Colonic mucosa (tissue), 4 donors: ENCODE measurements around the gene PTTG1IP. TPM values are rescaled to one million over a fixed set of nuclear protein-coding genes. Genes with fewer than 3 reads are reported as not detected.
A peak's percentile ranks its signal among the peaks of the same experiment; 100 is the strongest.

Experiments
- DNase-seq: peaks from one replicate; pipeline ENCODE4 v3.0.0-alpha.2; 2020
- H3K27ac ChIP-seq: fragments of 200-600 bp; one replicate; pipeline ENCODE4 v1.8.0; 2021
- H3K27me3 ChIP-seq: fragments of 200-600 bp; one replicate; pipeline ENCODE4 v1.8.0; 2021
- H3K36me3 ChIP-seq: fragments of 200-600 bp; one replicate; pipeline ENCODE4 v1.8.0; 2021
- H3K4me1 ChIP-seq: fragments of 200-600 bp; one replicate; pipeline ENCODE4 v1.8.0; 2021; ENCODE audit warnings: mild to moderate bottlenecking
- H3K4me3 ChIP-seq: fragments of 200-600 bp; one replicate; pipeline ENCODE4 v1.8.0; 2021
- H3K9ac ChIP-seq, 2 donors: one replicate each; pipeline ENCODE4 v1.7.0; 2013; ENCODE audit warnings: control low read depth in 2 of 2, low read depth in 2 of 2, low read length in 2 of 2
- H3K9me3 ChIP-seq: fragments of 200-600 bp; one replicate; pipeline ENCODE4 v1.8.0; 2021
- intact Hi-C: fragments of 100-400 bp; cut with DNase I; formaldehyde crosslinking; loops from one replicate; pipeline ENCODE4 v1.14.1; 2022
- total RNA-seq, 2 donors: library from RNA; stranded (reverse); fragmentation: NEBNext Ultra II Directional in 1 of 2; extraction: Animal tissue kit (Norgen Biotek cat#: 25700) in 1 of 2; gene quantifications; one replicate each; pipeline ENCODE4 v1.2.1, GENCODE V29; 2021
- TF ChIP-seq, protein P1 (sequence below): fragments of 200-600 bp; IDR thresholded peaks from one replicate; pipeline ENCODE4 v1.8.0; 2022; ENCODE audit warnings: antibody characterized with exemption, mild to moderate bottlenecking
- donor health status: healthy.
- donor health status: DM: no; HTN: no; CAD: no.
- donor health status: DM: no; HTN: no; CAD: no.

Gene PTTG1IP
- total RNA-seq, 2 donors from 2014 or later = 218 to 414 TPM

DNA sequence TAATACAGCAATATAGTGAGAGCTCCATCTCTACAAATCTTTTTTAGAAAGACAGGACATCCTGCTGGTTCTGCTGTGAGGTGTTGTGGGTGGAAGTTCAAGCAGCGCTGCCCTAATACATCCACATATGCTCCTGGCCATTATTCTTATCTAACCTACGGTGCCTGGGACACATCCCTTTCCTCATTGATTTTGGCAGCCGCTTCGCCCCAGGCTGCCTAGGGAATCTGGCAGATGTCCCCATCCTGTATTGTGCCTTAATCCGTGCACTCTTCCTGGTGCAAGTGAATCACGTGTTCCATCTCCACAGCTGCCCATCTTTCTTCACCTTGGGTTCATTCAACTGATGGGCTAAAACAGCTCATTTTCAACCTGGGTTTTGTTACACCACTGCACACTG, 68.7 kb downstream of the PTTG1IP start:
- intact Hi-C loops = loop anchor here (5.0 to 10.0 kb wide), 3 partner anchors 63 to 460 kb away; no protein-coding TSS in a partner anchor
- H3K4me3 ChIP-seq = no peak overlapping the region
- no peaks in the 10 kb centered on the region for H3K27me3 ChIP-seq
- H3K36me3 ChIP-seq = no peaks in the 10 kb centered on the region
- TF ChIP-seq, protein P1, sequence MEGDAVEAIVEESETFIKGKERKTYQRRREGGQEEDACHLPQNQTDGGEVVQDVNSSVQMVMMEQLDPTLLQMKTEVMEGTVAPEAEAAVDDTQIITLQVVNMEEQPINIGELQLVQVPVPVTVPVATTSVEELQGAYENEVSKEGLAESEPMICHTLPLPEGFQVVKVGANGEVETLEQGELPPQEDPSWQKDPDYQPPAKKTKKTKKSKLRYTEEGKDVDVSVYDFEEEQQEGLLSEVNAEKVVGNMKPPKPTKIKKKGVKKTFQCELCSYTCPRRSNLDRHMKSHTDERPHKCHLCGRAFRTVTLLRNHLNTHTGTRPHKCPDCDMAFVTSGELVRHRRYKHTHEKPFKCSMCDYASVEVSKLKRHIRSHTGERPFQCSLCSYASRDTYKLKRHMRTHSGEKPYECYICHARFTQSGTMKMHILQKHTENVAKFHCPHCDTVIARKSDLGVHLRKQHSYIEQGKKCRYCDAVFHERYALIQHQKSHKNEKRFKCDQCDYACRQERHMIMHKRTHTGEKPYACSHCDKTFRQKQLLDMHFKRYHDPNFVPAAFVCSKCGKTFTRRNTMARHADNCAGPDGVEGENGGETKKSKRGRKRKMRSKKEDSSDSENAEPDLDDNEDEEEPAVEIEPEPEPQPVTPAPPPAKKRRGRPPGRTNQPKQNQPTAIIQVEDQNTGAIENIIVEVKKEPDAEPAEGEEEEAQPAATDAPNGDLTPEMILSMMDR = no peak
- DNase-seq = no peak
- peaks cover 10% of the 10 kb centered on the region for H3K4me1 ChIP-seq
- no peak overlapping the region for H3K9ac ChIP-seq
- H3K9me3 ChIP-seq = no peaks in the 10 kb centered on the region
- no peak overlapping the region for H3K27ac ChIP-seq

DNA sequence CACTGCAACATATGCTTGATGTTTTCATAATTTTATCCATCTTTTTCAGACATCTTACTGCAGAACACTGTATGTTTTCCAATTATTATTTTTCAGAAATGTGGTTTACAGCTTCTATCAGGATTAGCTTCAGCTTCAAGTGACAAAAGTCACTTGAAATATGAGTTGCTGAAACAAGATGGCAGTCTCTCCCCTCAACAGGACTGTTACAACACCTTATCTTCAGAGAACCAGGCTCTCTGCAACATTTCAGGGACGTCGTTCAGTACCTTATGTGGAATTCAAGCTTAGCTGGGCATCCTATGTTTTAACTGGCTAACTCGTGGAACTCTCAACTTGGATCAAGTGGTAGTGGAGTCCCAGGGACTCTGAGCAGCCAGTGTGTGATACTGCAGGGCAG, 69.8 kb downstream of the PTTG1IP start:
- no peak overlapping the region for H3K4me3 ChIP-seq
- no peaks in the 10 kb centered on the region for H3K36me3 ChIP-seq
- TF ChIP-seq, protein P1 = no peak
- no peak for DNase-seq
- no peak overlapping the region for H3K9ac ChIP-seq
- H3K27ac ChIP-seq = no peak overlapping the region
- no peaks in the 10 kb centered on the region for H3K27me3 ChIP-seq
- H3K4me1 ChIP-seq = peaks cover 10% of the 10 kb centered on the region
- H3K9me3 ChIP-seq = no peaks in the 10 kb centered on the region
- intact Hi-C loops = loop anchor here (5.0 to 10.0 kb wide), 3 partner anchors 64 to 459 kb away; no protein-coding TSS in a partner anchor

DNA sequence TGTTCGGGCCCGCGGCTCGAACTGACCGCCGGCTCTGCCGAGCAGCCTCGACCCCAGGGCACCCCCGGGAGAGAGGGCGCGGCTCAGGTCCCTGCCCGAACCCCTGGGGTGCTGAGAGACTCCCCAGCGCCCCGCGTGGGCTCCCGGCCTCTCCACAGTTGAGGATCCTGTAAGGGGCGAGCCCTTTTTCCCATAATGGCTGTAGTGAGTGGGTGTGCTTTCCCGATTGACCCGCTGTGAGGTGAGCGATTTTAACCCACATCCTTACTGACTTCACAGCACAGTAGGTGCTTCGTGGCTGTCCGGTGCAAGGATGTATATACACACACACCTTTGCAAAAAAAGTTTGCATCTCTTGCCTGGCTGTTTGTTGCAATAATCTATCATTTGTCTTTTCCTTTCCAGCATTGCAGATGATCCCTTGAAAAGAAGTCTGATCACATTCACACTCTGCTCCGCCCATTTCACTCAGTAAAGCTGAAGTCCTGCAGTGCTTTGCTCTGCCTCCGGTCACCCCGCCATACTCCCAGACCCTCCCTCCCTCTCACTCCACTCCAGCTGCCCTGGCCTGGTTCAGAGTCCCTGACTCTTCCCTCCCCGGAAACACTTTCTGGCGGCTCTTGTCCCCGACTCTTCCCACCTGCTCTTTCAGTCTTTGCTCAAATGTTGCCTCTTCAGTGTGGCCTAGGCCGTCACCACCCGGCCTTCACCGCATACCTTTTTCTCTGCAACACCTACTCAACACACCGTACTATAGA, 70.9 kb downstream of the PTTG1IP start:
- H3K36me3 ChIP-seq = no peaks in the 10 kb centered on the region
- H3K9ac ChIP-seq = peak overlapping the region; percentile 82 to 83

DNA sequence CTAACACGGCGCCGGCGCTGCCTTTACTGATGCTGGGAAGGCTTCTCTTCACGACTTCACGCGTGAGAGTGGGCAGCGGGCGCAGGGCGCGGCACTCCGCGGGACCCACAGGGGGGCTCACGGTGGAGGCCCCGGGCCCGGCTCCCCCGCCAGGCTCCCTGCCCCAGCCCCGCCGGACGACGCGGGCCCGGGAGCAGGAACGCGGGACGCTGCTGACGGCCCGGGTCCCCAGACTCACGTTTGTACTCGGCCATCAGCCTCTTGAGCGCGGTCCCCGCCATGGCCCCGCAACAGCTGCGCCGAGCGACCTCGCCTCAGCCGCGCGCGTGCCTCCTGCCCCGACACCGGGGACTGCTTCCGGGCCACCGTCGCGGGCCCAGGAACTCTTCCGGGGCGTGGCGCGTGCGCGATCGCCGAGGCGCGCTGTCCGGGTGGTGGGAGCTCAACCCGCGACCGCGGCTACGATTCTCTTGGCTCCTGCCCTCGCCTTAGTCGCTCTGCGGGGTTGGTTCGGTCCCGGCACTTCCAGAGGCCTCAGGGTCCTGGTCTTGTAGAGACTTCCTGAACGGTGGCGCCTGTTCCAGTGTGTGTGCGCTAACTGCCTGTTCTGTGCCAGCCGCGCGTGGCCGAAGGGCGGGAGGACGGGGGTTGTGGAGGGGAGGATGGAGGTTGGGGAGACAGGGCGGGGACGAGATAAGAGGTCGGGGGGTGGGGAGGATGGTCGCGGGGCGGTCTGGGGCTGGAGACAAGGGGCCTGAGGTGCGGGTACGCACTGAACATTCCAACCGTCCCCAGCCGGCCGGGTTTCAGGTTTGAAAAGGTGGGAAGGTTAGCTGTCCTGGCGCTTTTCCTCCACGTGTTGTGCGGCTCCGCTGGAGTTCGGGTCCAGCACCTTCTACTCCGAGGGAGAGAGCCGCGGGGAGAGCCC, 71.8 kb downstream of the PTTG1IP start, which contains the start of gene UBE2G2:
Gene UBE2G2 (minus strand): TSS at position 353 of the 928 bp plus-strand sequence. CDS start 72 bp downstream, at position 281.
- peak within 1 kb of the TSS; percentile 82 to 83 for H3K9ac ChIP-seq
- no peaks in the 10 kb centered on the region for H3K27me3 ChIP-seq
- H3K4me3 ChIP-seq = peak within 1 kb of the TSS; percentile 93
- intact Hi-C loops = loop anchor here (5.0 to 10.0 kb wide), 3 partner anchors 66 to 457 kb away; no protein-coding TSS in a partner anchor
- no peaks in the 10 kb centered on the region for H3K9me3 ChIP-seq
- H3K4me1 ChIP-seq = peaks cover 10% of the 10 kb centered on the region
- H3K27ac ChIP-seq = peak within 1 kb of the TSS; percentile 32
- DNase-seq = peak; percentile 87
- H3K36me3 ChIP-seq = no peaks in the 10 kb centered on the region
- TF ChIP-seq, protein P1 = no peak

More for the DNA sequence above, 70.9 kb downstream of the PTTG1IP start:
- Histone ChIP-seq H3K27me3 (no peaks in the 10 kb centered on the region), H3K4me1 (peaks cover 10% of the 10 kb centered on the region), H3K9me3 (no peaks in the 10 kb centered on the region), H3K4me3 (peak overlapping the region; percentile 93), H3K27ac (no peak overlapping the region)
- DNase-seq = no peak
- TF ChIP-seq, protein P1 = no peak
- intact Hi-C loops = loop anchor here (5.0 to 10.0 kb wide), 3 partner anchors 65 to 458 kb away; no protein-coding TSS in a partner anchor

DNA sequence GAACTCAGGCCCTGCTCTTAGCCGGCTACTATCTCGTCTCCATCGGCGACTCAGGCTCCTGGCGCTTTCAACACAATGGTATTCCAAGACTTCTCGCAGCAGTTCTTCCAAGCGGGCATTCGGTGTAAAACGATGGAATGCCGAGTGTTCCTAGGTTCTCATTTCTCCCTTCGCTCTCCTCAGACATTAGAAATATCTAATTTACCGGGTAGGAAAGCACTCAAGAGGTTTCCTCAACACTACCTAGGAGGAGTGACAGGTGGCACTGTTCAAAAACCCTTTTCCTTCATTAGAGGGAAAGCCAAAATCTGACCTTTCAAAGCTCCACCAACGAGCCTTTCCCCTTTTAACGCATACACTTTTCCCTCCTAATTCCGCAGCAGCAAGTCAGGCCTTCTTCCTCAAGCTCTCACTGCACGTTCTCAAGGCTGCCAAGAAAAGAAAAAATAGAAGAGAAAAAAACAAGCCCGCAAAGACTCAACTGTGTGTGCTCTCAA, 72.5 kb downstream of the PTTG1IP start:
- no peaks in the 10 kb centered on the region for H3K9me3 ChIP-seq
- H3K4me1 ChIP-seq = peaks cover 10% of the 10 kb centered on the region
- H3K4me3 ChIP-seq = peak overlapping the region; percentile 93
- no peaks in the 10 kb centered on the region for H3K27me3 ChIP-seq
- no peaks in the 10 kb centered on the region for H3K36me3 ChIP-seq
- peak overlapping the region; percentile 32 for H3K27ac ChIP-seq
- intact Hi-C loops = loop anchor here (5.0 to 10.0 kb wide), 3 partner anchors 66 to 456 kb away; no protein-coding TSS in a partner anchor
- TF ChIP-seq, protein P1 = peak; percentile 24
- peak; percentile 32 for DNase-seq
- peak overlapping the region; percentile 82 to 83 for H3K9ac ChIP-seq
